ENCODE results near the gene TTLL4.
"Not testable (repeated sequence)": the region's sequence is repeated elsewhere in the genome, so short reads cannot be mapped to it uniquely, and the experiment has no call there.

TTLL4 gene
- 10.4 to 20.5 reads per million in 2 donors for total RNA-seq

GRCh38 chr2:218710687-218711549 lies at the start of gene TTLL4:
Gene TTLL4 (plus strand): TSS chr2:218710835. CDS start chr2:218737677, 26,842 bp downstream.
- DNase-seq = peak; percentile 99

- no peak for DNase-seq
Observed at GRCh38 chr2:218662377-218662776, 48.3 kb upstream of the TTLL4 start.

- DNase-seq = no peak
Observed at GRCh38 chr2:218662827-218663226, 47.8 kb upstream of the TTLL4 start.

- DNase-seq = no peak
Observed at GRCh38 chr2:218663901-218664300, 46.7 kb upstream of the TTLL4 start.

- no peak for DNase-seq
Observed at GRCh38 chr2:218664653-218665052, 46.0 kb upstream of the TTLL4 start.

- no peak for DNase-seq
Observed at GRCh38 chr2:218671097-218671653, 39.5 kb upstream of the TTLL4 start.

GRCh38 chr2:218671654-218672566 lies 38.7 kb upstream of the TTLL4 start, which contains the start of the genes RNF25 and STK36:
Gene RNF25 (minus strand): TSS chr2:218672002. CDS start chr2:218671970, 32 bp downstream.
Gene STK36 (plus strand): TSS chr2:218672086. CDS start chr2:218672830, 744 bp downstream.
- peak; percentile 68 for DNase-seq

GRCh38 chr2:218679119-218679518 lies 31.5 kb upstream of the TTLL4 start:
- no peak for DNase-seq

GRCh38 chr2:218680061-218680460 lies 30.6 kb upstream of the TTLL4 start:
- no peak for DNase-seq

- not testable (repeated sequence) for DNase-seq
Observed at GRCh38 chr2:218687400-218688060, 23.1 kb upstream of the TTLL4 start.

GRCh38 chr2:218691234-218691633 lies 19.4 kb upstream of the TTLL4 start:
- no peak for DNase-seq

GRCh38 chr2:218694405-218695145 lies 16.1 kb upstream of the TTLL4 start:
- no peak for DNase-seq

GRCh38 chr2:218698885-218699284 lies 11.8 kb upstream of the TTLL4 start:
- DNase-seq = no peak

GRCh38 chr2:218701806-218702205 lies 8.8 kb upstream of the TTLL4 start:
- DNase-seq = no peak

- DNase-seq = no peak
Observed at GRCh38 chr2:218703341-218703740, 7.3 kb upstream of the TTLL4 start.

- DNase-seq = no peak
Observed at GRCh38 chr2:218708086-218708485, 2.5 kb upstream of the TTLL4 start.

- no peak for DNase-seq
Observed at GRCh38 chr2:218709908-218710307, 727 bp upstream of the TTLL4 start.

- peak; percentile 1 for DNase-seq
Observed at GRCh38 chr2:218710334-218710686, 325 bp upstream of the TTLL4 start.

GRCh38 chr2:218711550-218711929 lies 905 bp downstream of the TTLL4 start:
- DNase-seq = no peak

GRCh38 chr2:218713922-218714321 lies 3.3 kb downstream of the TTLL4 start:
- DNase-seq = no peak

- DNase-seq = no peak
Observed at GRCh38 chr2:218716070-218716469, 5.4 kb downstream of the TTLL4 start.

GRCh38 chr2:218717262-218717661 lies 6.6 kb downstream of the TTLL4 start:
- no peak for DNase-seq

Data from T-helper 9 cell (primary cell).